HepG2 (cell line): ENCODE results near the gene NCOA5. TPM values are rescaled to one million over a fixed set of nuclear protein-coding genes. Genes with fewer than 3 reads are reported as not detected.

ENCODE experiments used
- ATAC-seq: fragments of 200-7000 bp; cut with Tn5 transposase; 3 replicates; pipeline ENCODE4 v1.9.1; 2020; ENCODE audit warnings: mild to moderate bottlenecking, moderate library complexity
- BruUV-seq: library from RNA; stranded (reverse); fragments of 400-500 nt; replicated peaks from 2 replicates; lab custom pipeline; 2021; lab: Mats Ljungman, UMichigan
- CTCF ChIA-PET: fragments of 300-600 bp; formaldehyde crosslinking; extraction: SDS; loops from one replicate; lab custom pipeline; 2021; ENCODE audit warnings: low total read pairs, inconsistent platforms, low intra/inter-chr PET ratio; lab: Yijun Ruan, JAX
- POLR2A ChIA-PET: fragments of 350-600 bp; sonication (Branson Sonifier 250); formaldehyde crosslinking; loops from one replicate; lab custom pipeline; 2020; ENCODE audit warnings: antibody characterized with exemption, inconsistent platforms; lab: Yijun Ruan, JAX
- DNase-seq: peaks from one replicate; pipeline ENCODE4 v3.0.0-alpha.2; 2015; ENCODE audit warnings: low spot score
- FAIRE-seq: peaks from 3 replicates; lab custom pipeline; 2011; peaks lifted over from hg19 to GRCh38; lab: Jason Lieb, UNC
- H2AFZ ChIP-seq: one replicate; pipeline ENCODE4 v1.6.1; 2011; ENCODE audit warnings: low read length, inconsistent platforms
- H3K27ac ChIP-seq: fragments of 300-600 bp; 3 replicates; pipeline ENCODE4 v1.8.0; 2011; ENCODE audit warnings: mixed run types, mild to moderate bottlenecking, mixed read lengths, low read length, inconsistent platforms; ENCODE audit not compliant: insufficient read depth; ENCODE audit errors: extremely low read length
- H3K27me3 ChIP-seq, 2 experiments: fragments of 200-600 bp in 1 of 2; 2 replicates in 1 of 2; 3 replicates in 1 of 2; pipeline versions ENCODE4 v1.6.0 to v1.8.0; 2011; ENCODE audit warnings: low read length in 2 of 2, mild to moderate bottlenecking in 2 of 2, moderate library complexity in 2 of 2, inconsistent platforms in 1 of 2; ENCODE audit not compliant: insufficient read depth in 2 of 2, control insufficient read depth in 1 of 2
- H3K36me3 ChIP-seq, 2 experiments: fragments of 200-600 bp in 1 of 2; replicated peaks in 1 of 2; 2 replicates in 1 of 2; 3 replicates in 1 of 2; pipeline versions ENCODE4 v1.5.1 to v1.8.0; 2011; ENCODE audit warnings: low read length in 2 of 2, inconsistent platforms in 1 of 2; ENCODE audit not compliant: insufficient read depth in 2 of 2, control insufficient read depth in 1 of 2
- H3K4me1 ChIP-seq: 2 replicates; pipeline ENCODE4 v1.5.1; 2012; ENCODE audit warnings: low read length, inconsistent platforms; ENCODE audit not compliant: insufficient read depth
- H3K4me2 ChIP-seq: 2 replicates; pipeline ENCODE4 v1.6.0; 2011; ENCODE audit warnings: low read depth, low read length, inconsistent platforms
- H3K4me3 ChIP-seq, 3 experiments: fragments of 200-600 bp in 1 of 3; sonication (generic), shearing (Covaris generic) in 1 of 3; replicated peaks in 1 of 3; 2 replicates each; pipeline ENCODE4 v1.5.1; 2011 to 2016; ENCODE audit warnings: low read length in 3 of 3, inconsistent platforms in 2 of 3, low read depth in 2 of 3, mild to moderate bottlenecking in 2 of 3, control low read depth in 1 of 3, mixed read lengths in 1 of 3; ENCODE audit not compliant: insufficient read depth in 1 of 3
- H3K79me2 ChIP-seq: one replicate; pipeline ENCODE4 v1.6.1; 2011; ENCODE audit warnings: low read length, inconsistent platforms; ENCODE audit not compliant: insufficient read depth
- H3K9ac ChIP-seq: 2 replicates; pipeline ENCODE4 v1.6.0; 2011; ENCODE audit warnings: mild to moderate bottlenecking, low read depth, low read length, inconsistent platforms; ENCODE audit not compliant: insufficient read depth
- H3K9me3 ChIP-seq: 2 replicates; pipeline ENCODE4 v1.5.1; 2012; ENCODE audit warnings: mild to moderate bottlenecking, low read length
- H4K20me1 ChIP-seq: 2 replicates; pipeline ENCODE4 v1.6.0; 2011; ENCODE audit warnings: inconsistent platforms, mild to moderate bottlenecking, low read length, moderate library complexity; ENCODE audit not compliant: insufficient read depth
- ATF7 ChIP-seq, 2 experiments: fragments of 450-650 bp in 1 of 2; sonication (generic) in 1 of 2; formaldehyde crosslinking in 1 of 2; IDR thresholded peaks; 2 replicates each; pipeline versions ENCODE4 v1.4.0 to v1.6.1; 2016 to 2020; ENCODE audit warnings: antibody characterized with exemption in 1 of 2, mild to moderate bottlenecking in 1 of 2, missing genetic modification reagents in 1 of 2
- HNRNPH1 ChIP-seq: fragments of 200-400 bp; formaldehyde crosslinking; optimal IDR thresholded peaks from 2 replicates; pipeline ENCODE3; 2017; ENCODE audit warnings: mild to moderate bottlenecking, low read depth, low read length
- JUN ChIP-seq: sonication (generic); formaldehyde crosslinking; IDR thresholded peaks from 2 replicates; pipeline ENCODE4 v1.4.0; 2020; ENCODE audit warnings: mild to moderate bottlenecking, missing genetic modification reagents
- POLR2AphosphoS2 ChIP-seq: IDR thresholded peaks from 2 replicates; pipeline ENCODE4 v1.6.1; 2011; ENCODE audit warnings: low read depth, low read length, improper control_type of control experiment
- PRMT3 ChIP-seq: sonication (generic); formaldehyde crosslinking; IDR thresholded peaks from 2 replicates; pipeline ENCODE4 v1.8.1; 2022; ENCODE audit warnings: low read depth, mild to moderate bottlenecking, moderate library complexity, missing genetic modification reagents, borderline replicate concordance
- RAD51 ChIP-seq: fragments of 450-650 bp; IDR thresholded peaks from 2 replicates; pipeline ENCODE4 v1.6.1; 2016; ENCODE audit warnings: borderline replicate concordance
- SIN3A ChIP-seq: IDR thresholded peaks from 2 replicates; pipeline ENCODE4 v1.6.1; 2011; ENCODE audit warnings: low read depth, mild to moderate bottlenecking, control low read depth, low read length, borderline replicate concordance
- ZNF20 ChIP-seq: sonication (generic); formaldehyde crosslinking; IDR thresholded peaks from 2 replicates; pipeline ENCODE4 v1.4.0; 2020; ENCODE audit warnings: mild to moderate bottlenecking, moderate library complexity, missing genetic modification reagents
- ZNF3 ChIP-seq: IDR thresholded peaks from 2 replicates; pipeline ENCODE4 v1.7.0; 2017; ENCODE audit warnings: inconsistent platforms
- ZNF589 ChIP-seq: sonication (generic); formaldehyde crosslinking; conservative IDR thresholded peaks from 2 replicates; pipeline ENCODE4 v1.8.0; 2022; ENCODE audit warnings: mild to moderate bottlenecking, moderate library complexity, missing genetic modification reagents
- ZNF713 ChIP-seq: sonication (generic); formaldehyde crosslinking; IDR thresholded peaks from 2 replicates; pipeline ENCODE4 v1.4.0; 2020; ENCODE audit warnings: mild to moderate bottlenecking, missing genetic modification reagents
- ZNF776 ChIP-seq: sonication (generic); formaldehyde crosslinking; IDR thresholded peaks from 2 replicates; pipeline ENCODE4 v1.4.0; 2020; ENCODE audit warnings: mild to moderate bottlenecking, missing genetic modification reagents
- ZNF781 ChIP-seq: sonication (generic); formaldehyde crosslinking; IDR thresholded peaks from 2 replicates; pipeline ENCODE4 v1.5.1; 2020; ENCODE audit warnings: borderline replicate concordance, mild to moderate bottlenecking, missing genetic modification reagents; ENCODE audit errors: not compliant biosample characterization
- ZNF839 ChIP-seq: sonication (generic); formaldehyde crosslinking; IDR thresholded peaks from 2 replicates; pipeline ENCODE4 v1.4.0; 2020; ENCODE audit warnings: missing genetic modification reagents, mild to moderate bottlenecking, borderline replicate concordance
- ZNF883 ChIP-seq: sonication (generic); formaldehyde crosslinking; IDR thresholded peaks from 2 replicates; pipeline ENCODE4 v1.5.1; 2020; ENCODE audit warnings: mild to moderate bottlenecking, missing genetic modification reagents; ENCODE audit errors: not compliant biosample characterization
- WGBS: methylation state at CpG from one replicate; pipeline ENCODE4 v1.1.6; 2017; ENCODE audit warnings: low lambda C conversion rate; 5-methylcytosine and 5-hydroxymethylcytosine counted together
- in situ Hi-C: cut with HindIII; loops from 2 replicates; pipeline ENCODE4 v1.10.0; 2017; ENCODE audit warnings: low pct_unique_long_range_greater_than_20kb; ENCODE audit not compliant: extremely low pct_ligation_motif_present
- intact Hi-C: fragments of 100-400 bp; cut with micrococcal nuclease; formaldehyde crosslinking; loops from one replicate; pipeline ENCODE4 v1.10.0; 2022; ENCODE audit not compliant: unreplicated experiment
- polyA plus RNA-seq, 8 experiments: library from polyadenylated mRNA; depleted of rRNA in 3 of 8; stranded (reverse) in 7 of 8; unstranded in 1 of 8; fragments of >200 nt; fragmentation: Illumina TruSeq in 4 of 8; extraction: Trizol in 4 of 8; gene quantifications; 2 replicates each; pipeline versions ENCODE4 v1.2.1 to v1.2.3, GENCODE V29; 2011 to 2016; ENCODE audit warnings: low read depth in 4 of 8, missing spikeins in 1 of 8, mixed read lengths in 1 of 8; ENCODE audit not compliant: insufficient read depth in 1 of 8
- total RNA-seq, 5 experiments: library from RNA; depleted of rRNA; stranded (reverse); fragments of >200 nt; fragmentation: Illumina TruSeq; extraction: Trizol; gene quantifications; 2 replicates each; pipeline ENCODE4 v1.2.3, GENCODE V29; 2016; ENCODE audit warnings: low read depth in 1 of 5
- TF ChIP-seq, protein P1 (sequence below): sonication (generic); formaldehyde crosslinking; IDR thresholded peaks from 2 replicates; pipeline ENCODE4 v1.4.0; 2020; ENCODE audit warnings: missing genetic modification reagents, borderline replicate concordance
- TF ChIP-seq, protein P2 (sequence below): IDR thresholded peaks from 2 replicates; pipeline ENCODE4 v1.6.1; 2016; ENCODE audit warnings: low read depth, control low read depth
- TF ChIP-seq, protein P3 (sequence below): sonication (generic); formaldehyde crosslinking; IDR thresholded peaks from 2 replicates; pipeline ENCODE4 v1.4.0; 2020; ENCODE audit warnings: missing genetic modification reagents, mild to moderate bottlenecking, borderline replicate concordance

The NCOA5 gene
- total and polyA plus RNA-seq, 2 of the 13 experiments (the other 11 are each of a cell fraction or from before 2014, with no cell fraction given): 16.5 to 28.4 TPM

DNA sequence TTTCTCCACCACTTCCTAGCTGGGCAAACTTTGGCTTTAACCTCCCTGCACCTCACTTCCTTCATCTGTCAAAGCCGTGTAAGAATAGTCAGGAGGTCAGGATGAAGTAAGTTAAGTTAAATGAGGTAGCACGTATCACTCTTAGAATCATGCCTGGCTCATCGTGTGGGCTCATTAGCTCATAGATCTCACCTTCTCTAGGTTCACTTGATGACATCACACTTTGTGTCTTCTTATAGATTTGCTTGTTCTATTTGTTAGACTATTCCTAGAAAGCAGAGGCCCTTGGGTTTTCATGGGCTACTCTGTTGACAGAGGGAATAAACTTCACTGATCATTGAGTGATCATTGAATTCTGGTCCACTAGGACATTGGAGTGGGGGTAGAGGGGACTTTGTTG, 12.2 kb upstream of the NCOA5 start:
- no peaks in the 10 kb centered on the region; the same call in 1 of the 2 replicates for H3K9me3 ChIP-seq
- POLR2A ChIA-PET: no interaction called here
- no TSS peak for BruUV-seq
- DNase-seq: no peak
- in situ Hi-C loops (no loop called here), intact Hi-C loops (no loop called here)
- no peak overlapping the region for H3K4me3 ChIP-seq
- H3K4me2 ChIP-seq: no peak overlapping the region
- no peaks in the 10 kb centered on the region for H4K20me1 ChIP-seq
- H3K79me2 ChIP-seq: no peaks in the 10 kb centered on the region
- FAIRE-seq: no peak
- H3K27me3 ChIP-seq: peaks cover 2 to 49% of the 10 kb centered on the region in 2 experiments; a peak in 4 of 5 replicates
- WGBS: 57% methylated on average over 3 of the region's 3 CpGs
- no peak overlapping the region for H2AFZ ChIP-seq
- H3K27ac ChIP-seq: no peak overlapping the region
- CTCF ChIA-PET: no interaction called here
- ATAC-seq: no peak
- H3K36me3 ChIP-seq: no peaks in the 10 kb centered on the region
- H3K9ac ChIP-seq: no peak overlapping the region
- H3K4me1 ChIP-seq: 0 out of 2 replicates have a peak, but pooled peaks cover 11% of the 10 kb centered on the region
- TF ChIP-seq, protein P1, sequence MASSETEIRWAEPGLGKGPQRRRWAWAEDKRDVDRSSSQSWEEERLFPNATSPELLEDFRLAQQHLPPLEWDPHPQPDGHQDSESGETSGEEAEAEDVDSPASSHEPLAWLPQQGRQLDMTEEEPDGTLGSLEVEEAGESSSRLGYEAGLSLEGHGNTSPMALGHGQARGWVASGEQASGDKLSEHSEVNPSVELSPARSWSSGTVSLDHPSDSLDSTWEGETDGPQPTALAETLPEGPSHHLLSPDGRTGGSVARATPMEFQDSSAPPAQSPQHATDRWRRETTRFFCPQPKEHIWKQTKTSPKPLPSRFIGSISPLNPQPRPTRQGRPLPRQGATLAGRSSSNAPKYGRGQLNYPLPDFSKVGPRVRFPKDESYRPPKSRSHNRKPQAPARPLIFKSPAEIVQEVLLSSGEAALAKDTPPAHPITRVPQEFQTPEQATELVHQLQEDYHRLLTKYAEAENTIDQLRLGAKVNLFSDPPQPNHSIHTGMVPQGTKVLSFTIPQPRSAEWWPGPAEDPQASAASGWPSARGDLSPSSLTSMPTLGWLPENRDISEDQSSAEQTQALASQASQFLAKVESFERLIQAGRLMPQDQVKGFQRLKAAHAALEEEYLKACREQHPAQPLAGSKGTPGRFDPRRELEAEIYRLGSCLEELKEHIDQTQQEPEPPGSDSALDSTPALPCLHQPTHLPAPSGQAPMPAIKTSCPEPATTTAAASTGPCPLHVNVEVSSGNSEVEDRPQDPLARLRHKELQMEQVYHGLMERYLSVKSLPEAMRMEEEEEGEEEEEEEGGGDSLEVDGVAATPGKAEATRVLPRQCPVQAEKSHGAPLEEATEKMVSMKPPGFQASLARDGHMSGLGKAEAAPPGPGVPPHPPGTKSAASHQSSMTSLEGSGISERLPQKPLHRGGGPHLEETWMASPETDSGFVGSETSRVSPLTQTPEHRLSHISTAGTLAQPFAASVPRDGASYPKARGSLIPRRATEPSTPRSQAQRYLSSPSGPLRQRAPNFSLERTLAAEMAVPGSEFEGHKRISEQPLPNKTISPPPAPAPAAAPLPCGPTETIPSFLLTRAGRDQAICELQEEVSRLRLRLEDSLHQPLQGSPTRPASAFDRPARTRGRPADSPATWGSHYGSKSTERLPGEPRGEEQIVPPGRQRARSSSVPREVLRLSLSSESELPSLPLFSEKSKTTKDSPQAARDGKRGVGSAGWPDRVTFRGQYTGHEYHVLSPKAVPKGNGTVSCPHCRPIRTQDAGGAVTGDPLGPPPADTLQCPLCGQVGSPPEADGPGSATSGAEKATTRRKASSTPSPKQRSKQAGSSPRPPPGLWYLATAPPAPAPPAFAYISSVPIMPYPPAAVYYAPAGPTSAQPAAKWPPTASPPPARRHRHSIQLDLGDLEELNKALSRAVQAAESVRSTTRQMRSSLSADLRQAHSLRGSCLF (CRISPR knock-in tag): no peak
- no peak for TF ChIP-seq JUN (CRISPR knock-in tag)
- TF ChIP-seq, protein P2, sequence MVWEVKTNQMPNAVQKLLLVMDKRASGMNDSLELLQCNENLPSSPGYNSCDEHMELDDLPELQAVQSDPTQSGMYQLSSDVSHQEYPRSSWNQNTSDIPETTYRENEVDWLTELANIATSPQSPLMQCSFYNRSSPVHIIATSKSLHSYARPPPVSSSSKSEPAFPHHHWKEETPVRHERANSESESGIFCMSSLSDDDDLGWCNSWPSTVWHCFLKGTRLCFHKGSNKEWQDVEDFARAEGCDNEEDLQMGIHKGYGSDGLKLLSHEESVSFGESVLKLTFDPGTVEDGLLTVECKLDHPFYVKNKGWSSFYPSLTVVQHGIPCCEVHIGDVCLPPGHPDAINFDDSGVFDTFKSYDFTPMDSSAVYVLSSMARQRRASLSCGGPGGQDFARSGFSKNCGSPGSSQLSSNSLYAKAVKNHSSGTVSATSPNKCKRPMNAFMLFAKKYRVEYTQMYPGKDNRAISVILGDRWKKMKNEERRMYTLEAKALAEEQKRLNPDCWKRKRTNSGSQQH (CRISPR knock-in tag): no peak
- TF ChIP-seq HNRNPH1: no peak
- TF ChIP-seq RAD51: no peak
- TF ChIP-seq PRMT3 (CRISPR knock-in tag): no peak
- no peak for TF ChIP-seq POLR2AphosphoS2
- no peak for TF ChIP-seq ZNF776 (CRISPR knock-in tag)
- no peak for TF ChIP-seq ZNF713 (CRISPR knock-in tag)
- TF ChIP-seq ZNF3 (CRISPR knock-in tag): no peak
- no peak for TF ChIP-seq ZNF589
- TF ChIP-seq, protein P3, sequence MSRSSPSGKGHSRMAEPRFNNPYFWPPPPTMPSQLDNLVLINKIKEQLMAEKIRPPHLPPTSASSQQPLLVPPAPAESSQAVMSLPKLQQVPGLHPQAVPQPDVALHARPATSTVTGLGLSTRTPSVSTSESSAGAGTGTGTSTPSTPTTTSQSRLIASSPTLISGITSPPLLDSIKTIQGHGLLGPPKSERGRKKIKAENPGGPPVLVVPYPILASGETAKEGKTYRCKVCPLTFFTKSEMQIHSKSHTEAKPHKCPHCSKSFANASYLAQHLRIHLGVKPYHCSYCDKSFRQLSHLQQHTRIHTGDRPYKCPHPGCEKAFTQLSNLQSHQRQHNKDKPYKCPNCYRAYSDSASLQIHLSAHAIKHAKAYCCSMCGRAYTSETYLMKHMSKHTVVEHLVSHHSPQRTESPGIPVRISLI (CRISPR knock-in tag): no peak
- TF ChIP-seq ZNF781 (CRISPR knock-in tag): no peak
- TF ChIP-seq ZNF839 (CRISPR knock-in tag): no peak
- no peak for TF ChIP-seq SIN3A
- TF ChIP-seq ZNF20 (CRISPR knock-in tag): no peak
- TF ChIP-seq ATF7 (IDR thresholded peaks at IDR 0.05): peak; percentile 88
- no peak for TF ChIP-seq ATF7 (CRISPR knock-in tag; IDR thresholded peaks at IDR 0.05)
- no peak for TF ChIP-seq ZNF883 (CRISPR knock-in tag)
